Activated CD4-positive, alpha-beta T cell treated with anti-CD3 and anti-CD28 coated beads for 24 hours (primary cell): Measurements from ENCODE around the gene PALLD.
"Not testable (repeated sequence)": the region's sequence is repeated elsewhere in the genome, so short reads cannot be mapped to it uniquely, and the experiment has no call there.

ENCODE experiments used
- DNase-seq, 2 donors: peaks; one replicate each; pipeline ENCODE4 v3.0.0-alpha.2; 2020; ENCODE audit warnings: low read depth in 2 of 2

The PALLD gene

DNA sequence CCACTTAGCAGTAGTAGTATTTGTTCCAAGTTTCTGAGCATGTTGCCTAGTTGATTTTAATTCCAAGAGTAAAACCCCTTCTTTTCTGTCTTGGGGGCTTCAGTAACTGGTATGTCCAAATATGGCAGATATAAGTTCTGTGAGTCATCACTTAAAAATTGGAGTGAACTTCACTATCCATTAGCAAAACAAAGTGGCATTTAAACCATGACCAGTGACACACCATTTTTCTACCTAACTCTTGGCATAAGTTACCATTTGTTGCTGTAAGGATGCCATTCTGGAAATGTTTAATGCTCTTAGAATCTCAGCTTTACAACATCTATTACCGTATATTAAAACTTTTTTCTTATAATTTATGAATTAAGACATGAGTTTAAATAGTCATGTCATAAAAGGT lies 411.2 kb downstream of the PALLD start:
- no peak for DNase-seq

DNA sequence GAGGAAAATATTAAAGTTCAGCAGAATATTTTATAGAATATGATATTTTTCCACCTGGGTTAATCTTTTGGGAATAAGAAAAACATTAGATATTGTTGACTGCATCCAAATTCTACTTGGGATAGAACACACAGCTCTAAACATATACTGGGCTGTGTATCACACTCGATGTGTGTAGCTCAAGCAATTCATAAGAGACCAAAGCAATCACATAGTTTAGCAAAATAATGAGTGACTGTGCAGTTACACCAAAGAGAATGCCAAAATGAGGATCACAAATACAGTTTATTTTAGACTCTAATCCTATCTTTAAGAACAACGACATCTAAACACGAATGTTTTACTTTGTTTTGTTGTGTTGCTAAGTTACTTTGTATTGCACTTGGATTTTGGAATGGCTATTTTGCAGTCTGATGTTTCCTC lies 412.0 kb downstream of the PALLD start:
- DNase-seq: no peak

DNA sequence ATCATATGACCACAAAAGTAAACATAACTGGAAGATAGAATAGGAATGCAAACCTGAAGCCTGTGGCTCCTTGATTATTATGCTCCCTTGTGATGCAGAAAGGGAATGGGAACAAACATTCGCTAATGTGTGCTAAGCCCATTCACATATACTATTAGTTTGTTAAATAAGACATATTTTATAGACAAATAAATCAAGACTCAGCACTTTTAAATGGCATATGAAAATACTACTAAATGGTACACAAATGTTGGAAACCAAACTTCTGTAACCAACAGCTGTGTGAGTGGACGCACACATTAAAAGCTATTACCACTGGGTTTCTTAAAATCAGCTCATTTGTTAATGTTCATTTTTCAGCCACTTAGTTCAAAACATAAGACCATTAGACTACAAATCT lies 417.2 kb downstream of the PALLD start:
- no peak for DNase-seq

DNA sequence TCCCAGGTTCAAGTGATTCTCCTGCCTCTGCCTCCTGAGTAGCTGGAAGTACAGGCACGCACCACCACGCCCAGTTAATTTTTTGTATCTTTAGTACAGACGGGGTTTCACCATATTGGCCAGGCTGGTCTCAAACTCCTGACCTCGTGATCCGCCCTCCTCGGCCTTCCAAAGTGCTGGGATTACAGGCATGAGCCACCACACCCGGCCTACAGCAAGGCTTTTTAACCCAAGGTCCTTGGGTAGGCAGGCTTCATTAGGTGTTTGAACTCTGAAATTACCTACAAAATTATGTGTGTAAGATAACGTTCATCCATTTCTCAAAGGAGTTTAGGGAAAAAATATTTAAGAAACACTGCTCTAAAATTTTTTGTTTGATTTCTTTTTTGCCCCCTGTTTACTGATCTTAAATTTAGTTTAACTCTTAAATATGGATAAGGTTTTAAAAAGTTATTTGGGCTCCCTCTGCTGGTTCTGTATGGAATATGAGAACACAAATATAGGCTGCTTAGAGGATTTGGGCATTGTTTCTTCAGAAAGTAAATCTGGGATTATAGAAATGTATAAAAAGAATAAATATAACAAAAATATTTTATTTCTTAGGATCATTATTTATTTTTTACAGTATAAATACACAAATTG lies 420.4 kb downstream of the PALLD start:
- no peak for DNase-seq

DNA sequence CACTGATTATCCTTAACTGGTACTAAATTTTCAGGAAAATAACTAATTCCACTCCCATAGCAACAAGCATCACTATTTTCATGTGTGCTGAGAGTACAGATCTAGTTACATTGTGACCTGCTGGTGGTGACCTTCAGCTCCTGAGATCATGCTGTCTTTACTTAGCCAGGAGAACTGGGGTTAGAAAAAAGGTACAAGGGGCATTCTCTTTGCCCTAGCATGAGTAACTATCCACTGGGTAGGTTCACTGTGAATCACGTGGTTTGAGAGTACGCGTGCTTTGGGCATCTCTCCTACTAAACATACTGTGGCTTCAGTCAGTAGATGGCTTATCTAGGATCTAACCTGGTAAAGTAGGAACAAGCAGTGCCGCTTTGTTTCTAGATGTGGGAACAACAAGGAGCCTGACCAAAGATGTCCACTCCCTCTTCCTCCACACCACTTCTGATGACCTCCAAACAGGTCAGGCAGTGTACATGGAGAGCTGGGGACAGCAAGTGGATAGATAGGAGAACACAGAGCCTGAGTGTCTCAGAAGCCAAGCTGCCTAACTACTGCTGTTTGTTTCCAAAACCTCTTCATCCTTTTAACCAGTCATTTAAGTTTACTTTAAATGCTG lies 423.0 kb downstream of the PALLD start:
- no peak for DNase-seq

DNA sequence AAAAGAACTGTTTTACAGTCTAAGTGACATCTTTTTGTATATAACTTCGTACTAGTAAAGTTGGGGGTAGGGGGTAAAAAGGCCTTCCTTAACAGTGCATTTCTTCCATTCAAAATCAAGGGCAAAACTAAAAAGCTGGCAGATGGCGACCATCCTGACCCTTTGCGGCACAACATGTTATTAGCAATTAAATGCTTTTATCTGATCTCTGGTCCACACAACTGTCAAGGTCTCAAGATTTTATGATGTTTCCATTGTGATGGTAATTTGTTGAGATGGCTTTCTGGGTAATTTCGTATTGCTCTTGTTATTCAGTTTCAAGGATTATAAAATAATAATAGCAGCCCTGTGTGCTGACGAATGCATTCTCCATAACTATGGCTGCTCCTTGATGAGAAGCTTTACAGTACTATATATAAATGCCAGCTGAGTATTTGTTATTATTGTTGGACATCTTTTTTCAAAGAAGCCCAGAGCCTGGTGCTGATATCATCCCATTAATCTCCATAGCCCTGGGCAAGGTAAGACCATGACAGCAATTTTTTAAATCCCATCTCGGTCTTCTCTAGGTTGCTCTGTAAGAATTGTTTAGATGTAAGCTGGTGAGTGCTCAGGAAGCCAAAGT lies 423.7 kb downstream of the PALLD start:
- no peak for DNase-seq

DNA sequence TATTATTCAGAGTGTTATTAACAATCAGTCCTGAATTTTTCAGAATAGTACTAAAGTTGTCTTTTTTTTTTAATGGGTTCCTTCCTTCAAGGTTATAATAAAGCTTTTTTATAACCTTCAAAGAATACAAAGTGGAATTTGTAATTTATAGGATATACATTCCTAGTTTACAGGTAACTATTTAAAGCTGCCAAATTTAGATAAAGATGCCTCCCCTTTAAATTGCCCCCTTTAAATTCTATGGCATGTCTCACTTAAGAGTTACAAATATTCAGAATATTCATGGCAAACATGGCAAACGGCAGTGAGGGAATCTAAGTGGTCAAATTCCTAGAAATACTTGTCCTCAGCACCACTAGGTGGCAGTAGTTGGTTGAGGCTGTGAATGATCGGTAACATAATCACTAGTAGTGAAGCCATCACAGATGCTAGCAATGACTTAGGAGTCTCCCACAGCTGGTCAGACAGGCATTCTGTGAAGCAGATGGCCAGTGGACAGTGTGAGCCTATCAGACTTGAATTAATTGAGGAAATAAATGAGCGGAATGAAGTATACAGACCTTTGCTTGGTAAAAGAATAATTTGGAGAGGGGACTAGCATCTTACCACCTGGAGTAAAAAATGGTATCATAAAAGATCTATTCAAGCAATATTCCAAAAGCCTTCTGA lies 426.8 kb downstream of the PALLD start:
- DNase-seq: peak; percentile 2 to 54

DNA sequence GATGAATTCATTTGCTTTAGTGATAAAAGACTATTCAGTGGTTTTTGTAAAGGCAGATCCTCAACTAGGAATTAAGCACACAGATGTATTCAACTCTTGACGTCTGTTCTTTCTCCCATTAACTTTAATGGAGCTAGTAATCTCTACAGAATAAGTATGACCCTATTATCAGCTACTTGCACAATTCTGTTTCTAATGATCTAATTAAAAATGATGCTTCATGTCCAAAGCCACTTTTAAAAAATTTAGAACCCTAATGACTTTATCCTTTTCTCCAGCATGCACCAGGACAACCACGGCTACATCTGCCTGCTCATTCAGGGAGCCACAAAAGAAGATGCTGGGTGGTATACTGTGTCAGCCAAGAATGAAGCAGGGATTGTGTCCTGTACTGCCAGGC lies 427.8 kb downstream of the PALLD start:
- DNase-seq: no peak

DNA sequence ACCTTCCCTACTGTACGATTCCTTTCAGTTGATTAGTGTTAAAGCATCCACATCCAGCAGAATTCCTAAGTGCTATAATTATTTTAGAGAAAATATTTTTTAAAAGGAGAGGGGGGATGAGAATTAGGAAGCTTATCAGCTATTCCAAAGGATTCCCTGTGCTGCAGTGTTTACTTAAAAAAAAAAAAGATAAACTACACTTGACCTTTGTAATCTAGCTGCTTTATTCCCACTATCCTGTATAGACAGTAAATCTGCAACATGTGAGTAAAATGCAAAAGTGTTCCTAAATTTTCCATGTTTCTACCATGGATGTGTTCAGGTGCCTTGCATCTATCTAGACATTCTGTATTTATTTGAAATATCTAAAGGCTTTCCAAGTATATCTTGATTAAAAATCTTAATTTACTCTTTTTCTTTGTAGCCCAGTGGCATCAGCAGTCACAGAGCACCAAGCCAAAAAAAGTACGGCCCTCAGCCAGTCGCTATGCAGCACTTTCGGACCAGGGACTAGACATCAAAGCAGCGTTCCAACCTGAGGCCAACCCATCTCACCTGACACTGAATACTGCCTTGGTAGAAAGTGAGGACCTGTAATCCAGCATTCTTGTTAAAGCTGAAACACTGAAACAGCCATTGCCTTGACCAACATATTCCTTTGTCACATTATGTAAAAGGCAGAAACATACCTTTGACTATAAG lies 429.1 kb downstream of the PALLD start:
- no peak for DNase-seq

DNA sequence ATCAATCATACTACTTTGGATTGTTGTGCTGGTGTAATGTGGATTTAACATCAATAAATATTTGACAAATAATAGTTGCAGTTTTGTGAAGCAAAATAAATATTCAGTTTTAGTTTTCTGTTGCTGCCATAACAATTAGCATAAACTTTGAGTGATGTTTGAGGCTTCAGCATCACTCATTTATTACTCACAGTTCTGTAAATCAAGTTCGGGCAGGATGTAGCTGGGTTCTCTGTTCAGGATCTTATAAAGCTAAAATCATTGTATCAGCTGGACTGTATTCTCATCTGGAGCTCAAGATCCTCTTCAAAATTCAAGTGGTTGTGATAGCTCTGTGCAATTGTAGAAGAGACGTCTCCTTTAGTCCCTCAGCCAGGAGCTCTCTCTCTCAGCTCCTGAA lies 431.5 kb downstream of the PALLD start:
- DNase-seq: no peak

DNA sequence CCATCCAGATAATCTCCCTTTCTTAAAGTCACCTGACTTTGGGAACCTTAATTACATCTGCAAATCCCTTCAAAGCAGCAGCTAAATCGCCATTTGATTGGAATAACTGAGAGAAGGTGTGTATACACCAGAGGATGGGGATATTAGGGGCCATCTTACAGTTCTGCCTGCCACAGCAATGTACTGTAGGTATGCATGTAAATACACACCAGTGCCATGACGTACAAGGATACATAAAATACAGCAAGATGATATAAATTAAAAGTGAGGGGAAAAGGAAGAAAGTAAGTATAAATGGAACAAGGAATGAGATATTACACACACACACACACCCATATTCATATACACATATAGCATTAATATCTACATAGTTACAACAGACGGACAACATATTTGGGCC lies 432.0 kb downstream of the PALLD start:
- DNase-seq: no peak

DNA sequence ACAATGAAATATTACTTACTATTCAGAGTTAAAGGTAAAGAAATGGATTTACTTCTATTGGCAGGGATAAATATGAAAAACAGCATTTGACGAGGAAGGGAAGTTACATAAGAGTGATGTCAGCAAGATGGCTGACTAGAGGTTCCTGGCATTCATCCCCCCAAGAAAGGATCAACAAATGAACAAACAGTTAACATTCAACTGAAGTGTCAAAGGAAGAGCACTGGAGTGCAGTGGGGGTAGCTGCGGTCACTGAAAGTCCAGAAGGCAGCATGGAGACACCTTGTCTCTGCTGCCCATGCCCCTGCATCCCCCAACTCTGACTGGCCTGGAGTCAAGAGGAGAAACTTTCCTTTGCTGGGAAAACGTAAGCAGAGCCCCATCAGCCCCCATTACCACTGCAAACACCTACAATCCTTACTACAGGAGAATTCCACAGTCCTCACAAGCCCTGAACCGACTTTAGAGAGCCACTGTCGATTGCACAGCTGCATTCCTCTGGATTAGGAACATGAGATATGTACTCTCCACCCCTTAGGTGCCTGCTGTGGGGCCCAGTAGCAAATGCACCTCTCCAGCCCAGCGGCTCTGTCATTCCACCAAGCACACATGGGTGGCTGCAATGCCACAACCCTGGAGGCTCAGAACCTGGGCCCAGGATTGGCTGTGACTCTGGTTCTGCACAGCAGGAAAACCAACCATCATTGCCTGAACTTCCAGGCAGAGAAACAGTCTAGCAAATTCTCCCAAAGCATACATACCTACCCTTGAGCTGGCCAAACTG lies 433.8 kb downstream of the PALLD start:
- DNase-seq: no peak

DNA sequence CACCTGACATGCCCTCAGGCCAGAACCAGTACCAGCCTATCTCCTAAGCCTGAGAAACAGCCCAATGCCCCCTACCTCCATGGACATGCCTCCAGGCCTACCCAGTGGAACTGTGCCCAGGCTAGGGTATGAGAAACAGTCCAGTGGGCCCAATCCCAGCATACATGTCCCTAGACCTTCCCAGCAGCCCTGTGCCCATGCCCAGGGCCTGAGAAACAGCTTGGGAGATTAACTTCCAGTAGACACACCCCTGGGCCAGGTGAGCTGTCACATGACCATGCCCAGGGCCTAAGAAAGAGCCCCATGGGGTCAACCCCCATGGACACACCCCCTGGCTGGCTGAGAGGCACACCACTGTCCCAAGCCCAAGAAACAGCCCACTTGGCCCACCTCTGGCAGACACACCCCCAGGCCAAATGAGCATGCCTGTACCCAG lies 434.4 kb downstream of the PALLD start:
- DNase-seq: no peak

DNA sequence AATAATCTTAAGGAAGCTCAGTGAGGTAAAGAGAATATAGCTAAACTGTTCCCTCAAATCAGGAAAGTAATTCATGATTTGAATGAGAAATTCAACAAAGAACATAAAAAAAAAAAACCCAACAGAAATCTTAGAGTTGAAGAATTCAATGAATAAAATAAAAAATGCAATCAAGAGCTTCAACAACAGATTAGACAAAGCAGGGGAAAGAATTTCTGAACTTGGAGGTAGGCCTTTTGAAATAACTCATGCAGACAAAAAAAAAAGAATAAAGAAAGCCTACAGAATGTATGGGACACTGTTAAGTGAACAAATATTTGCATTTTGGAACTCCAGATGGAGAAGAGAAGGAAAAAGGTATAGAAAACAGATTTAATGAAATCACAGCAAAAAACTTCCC lies 435.3 kb downstream of the PALLD start:
- no peak for DNase-seq

DNA sequence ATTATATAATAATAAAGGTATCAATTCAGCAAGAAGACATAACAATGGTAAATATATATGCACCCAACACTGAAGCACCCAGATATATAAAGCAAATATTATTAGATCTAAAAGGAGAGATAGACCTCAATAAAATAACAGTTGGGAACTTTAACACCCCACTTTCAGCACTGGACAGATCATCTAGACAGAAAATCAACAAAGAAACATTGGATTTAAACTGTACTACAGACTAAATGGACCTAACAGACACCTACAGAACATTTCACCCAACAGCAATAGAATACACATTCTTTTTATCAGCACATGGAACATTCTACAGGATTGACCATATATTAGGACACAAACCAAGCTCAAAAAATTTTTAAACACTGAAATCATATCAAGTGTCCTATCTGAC lies 436.6 kb downstream of the PALLD start:
- no peak for DNase-seq

DNA sequence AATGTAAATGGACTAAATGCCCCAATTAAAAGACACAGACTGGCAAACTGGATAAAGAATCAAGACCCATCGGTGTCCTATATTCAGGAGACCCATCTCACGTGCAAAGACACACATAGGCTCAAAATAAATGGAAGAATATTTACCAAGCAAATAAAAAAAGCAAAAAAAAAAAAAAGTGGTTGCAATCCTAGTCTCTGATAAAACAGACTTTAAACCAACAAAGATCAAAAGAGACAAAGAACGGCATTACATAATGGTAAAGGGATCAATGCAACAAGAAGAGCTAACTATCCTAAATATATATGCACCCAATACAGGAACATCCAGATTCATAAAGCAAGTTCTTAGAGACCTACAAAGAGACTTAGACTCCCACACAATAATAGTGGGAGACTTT lies 440.6 kb downstream of the PALLD start:
- DNase-seq: not testable (repeated sequence)

DNA sequence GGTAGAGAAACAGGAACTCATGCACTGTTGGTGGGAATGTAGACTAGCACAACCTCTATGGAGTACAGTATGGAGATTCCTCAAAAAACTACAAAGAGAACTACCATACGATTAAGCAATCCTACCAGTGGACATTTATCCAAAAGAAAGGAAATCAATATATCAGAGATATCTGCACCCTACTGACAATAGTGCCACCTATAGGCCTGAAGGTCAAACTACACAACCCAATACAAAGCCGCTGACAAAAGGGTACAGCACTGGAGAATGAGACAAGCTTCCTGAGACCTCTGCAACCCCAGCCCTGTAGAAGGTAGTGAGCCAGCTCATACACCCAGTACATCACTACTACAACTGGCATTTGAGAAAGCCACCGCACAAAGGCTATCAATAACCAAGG lies 446.1 kb downstream of the PALLD start:
- DNase-seq: no peak

DNA sequence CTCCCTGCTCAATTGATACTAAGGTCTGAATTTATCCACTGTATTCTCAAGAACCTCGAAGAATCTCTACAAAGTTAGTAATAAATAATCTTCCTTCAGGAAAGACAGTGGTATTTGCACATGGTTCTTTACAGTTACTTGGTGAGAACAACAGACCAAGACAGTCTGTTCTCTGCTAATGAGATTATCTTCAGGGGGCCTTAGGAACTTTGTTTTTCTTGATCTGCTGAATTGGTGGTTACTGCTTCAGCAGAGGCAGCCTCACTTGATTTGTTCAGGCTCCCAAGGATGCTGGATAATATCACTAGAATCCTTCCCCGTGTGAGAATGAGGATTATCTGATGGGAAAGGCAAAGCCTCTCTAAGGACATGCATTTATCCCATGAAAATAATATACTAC lies 448.4 kb downstream of the PALLD start:
- DNase-seq: no peak

DNA sequence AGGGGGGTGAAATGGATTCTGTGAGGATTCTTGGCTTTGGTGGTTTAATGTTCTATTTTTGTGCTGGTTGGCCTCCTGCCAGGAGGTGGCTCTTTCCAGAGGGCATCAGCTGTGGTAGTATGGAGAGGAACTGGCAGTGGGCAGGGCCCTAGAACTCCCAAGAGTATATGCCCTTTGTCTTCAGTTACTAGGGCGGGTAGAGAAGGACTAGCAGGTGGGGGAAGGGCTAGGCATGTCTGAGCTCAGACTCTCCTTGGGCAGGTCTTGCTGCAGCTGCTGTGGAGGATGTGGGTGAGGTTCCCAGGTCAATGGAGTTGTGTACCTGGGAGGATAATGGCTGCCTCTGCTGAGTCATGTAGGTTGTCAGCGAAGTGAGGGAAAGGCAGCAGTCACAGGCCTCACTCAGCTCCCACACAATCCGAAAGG lies 456.0 kb downstream of the PALLD start:
- not testable (repeated sequence) for DNase-seq

DNA sequence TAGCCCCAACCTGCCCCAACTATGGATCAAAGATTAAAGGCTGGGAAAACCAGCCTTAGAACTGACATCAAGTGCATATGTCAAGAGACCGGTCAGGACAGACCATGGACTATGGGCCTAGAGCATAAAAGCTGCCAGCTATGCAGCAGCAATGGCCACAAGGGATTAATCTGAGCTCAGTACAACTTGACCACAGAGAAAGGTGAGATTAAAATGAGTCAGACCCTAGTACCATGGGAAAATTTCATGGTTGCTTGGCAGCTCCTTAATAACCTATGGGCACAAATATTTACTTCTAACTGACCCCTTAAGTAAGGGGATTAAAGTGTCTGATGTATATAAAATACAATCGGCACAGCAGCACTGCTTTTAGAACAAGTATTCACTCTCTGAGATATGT lies 458.8 kb downstream of the PALLD start:
- no peak for DNase-seq

DNA sequence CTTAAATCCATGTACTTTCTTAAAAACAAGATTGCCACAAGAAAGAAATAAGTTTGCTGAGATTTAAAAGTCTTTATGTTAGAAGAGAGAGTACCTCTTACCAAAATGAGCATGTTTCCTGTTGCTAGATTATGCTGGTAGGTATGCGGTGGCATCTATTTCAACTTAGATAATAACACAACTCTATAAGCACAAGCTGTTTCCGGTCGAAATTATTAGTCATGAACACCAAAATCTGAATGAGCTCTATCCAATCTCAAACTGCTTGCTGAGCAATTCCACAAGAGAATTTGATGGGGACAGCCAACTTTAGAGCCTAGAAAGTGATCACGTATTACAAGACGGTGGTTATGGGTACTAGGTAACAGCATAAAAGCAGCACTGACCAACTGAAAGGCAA lies 463.9 kb downstream of the PALLD start:
- no peak for DNase-seq
